ENCODE data around the gene ZNF548.
"Not testable (repeated sequence)": the region's sequence is repeated elsewhere in the genome, so short reads cannot be mapped to it uniquely, and the experiment has no call there.

The ZNF548 gene

DNA sequence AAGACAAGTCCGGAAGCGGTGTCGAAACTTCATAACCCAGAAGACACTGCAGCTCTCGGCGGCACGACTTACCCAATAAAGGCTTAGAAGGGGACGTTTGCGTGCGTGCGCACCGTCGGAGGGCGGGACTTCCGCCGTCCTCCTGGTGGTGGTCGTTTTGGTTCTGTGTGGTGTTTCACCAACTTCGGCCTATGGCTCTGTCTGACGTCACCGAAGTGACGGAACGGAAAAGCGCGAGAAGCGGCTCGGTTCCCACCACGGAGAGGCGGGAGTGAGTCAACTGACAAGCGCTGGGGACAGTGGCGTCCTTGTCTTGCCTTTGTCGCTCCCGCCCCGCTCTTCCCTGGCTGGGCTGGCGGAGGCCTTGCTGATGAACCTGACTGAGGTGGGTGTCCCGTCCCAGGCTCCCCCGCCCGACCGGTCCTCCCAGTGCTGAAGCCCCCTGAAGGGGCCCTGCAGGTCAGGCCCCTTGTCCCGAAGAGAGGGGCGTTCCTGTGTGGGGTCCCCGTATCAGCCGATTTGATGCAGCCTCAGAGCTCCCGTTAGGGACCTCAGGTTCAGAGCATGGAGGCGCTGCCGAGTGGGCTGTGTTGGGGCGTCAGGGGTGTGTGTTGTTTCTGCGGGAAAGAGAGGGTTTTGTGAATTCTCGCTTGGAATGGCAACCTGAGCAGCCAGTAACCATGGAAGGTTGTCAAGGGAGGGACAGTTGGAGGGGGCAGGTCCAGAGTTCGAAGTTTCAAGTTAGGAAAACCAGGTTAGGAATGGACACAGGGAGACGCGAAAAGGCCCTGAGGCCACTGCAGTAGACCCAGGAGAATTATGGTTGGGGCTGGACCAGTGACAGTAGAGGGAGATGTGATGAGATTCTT, at the start of gene ZNF548:
TSS of gene ZNF548 (plus strand) at position 125 of the 869 bp plus-strand sequence. CDS start at position 371, 246 bp downstream.
- DNase-seq, result peak; percentile 98

DNA sequence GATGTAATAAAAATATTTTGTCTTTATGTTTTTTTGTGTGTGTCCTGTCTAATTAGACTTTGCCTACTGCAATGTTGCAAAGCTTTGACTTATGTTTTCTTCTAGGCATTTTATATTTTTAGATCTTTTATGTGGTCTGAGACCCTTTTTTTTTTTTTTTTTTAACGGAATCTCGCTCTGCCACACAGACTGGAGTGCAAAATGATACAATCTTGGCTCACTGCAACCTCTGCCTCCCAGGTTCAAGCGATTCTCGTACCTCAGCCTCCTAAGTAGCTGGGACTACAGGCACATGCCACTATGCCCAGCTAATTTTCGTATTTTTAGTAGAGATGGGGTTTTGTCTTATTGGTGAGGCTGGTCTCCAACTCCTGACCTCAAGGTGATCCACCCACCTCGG, 47.1 kb upstream of the ZNF548 start:
- DNase-seq, result no peak

DNA sequence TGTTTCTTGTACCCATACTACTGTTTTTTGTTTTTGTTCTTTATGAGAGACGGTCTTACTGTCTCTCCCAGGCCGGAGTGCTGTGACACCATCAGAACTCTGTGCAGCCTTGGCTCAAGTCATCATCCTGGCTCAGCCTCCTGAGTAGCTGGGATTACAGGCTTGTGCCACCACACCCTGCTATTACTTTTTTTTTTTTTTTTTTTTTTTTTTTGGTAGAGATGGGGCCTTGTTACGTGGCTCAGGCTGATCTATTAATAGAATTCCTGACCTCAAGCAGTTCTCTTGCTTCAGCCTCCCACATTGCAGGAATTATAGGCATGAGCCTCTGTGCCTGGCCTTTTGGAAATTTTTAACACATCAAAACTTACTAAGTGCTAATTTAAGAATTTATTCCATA, 41.5 kb upstream of the ZNF548 start:
- no peak for DNase-seq

DNA sequence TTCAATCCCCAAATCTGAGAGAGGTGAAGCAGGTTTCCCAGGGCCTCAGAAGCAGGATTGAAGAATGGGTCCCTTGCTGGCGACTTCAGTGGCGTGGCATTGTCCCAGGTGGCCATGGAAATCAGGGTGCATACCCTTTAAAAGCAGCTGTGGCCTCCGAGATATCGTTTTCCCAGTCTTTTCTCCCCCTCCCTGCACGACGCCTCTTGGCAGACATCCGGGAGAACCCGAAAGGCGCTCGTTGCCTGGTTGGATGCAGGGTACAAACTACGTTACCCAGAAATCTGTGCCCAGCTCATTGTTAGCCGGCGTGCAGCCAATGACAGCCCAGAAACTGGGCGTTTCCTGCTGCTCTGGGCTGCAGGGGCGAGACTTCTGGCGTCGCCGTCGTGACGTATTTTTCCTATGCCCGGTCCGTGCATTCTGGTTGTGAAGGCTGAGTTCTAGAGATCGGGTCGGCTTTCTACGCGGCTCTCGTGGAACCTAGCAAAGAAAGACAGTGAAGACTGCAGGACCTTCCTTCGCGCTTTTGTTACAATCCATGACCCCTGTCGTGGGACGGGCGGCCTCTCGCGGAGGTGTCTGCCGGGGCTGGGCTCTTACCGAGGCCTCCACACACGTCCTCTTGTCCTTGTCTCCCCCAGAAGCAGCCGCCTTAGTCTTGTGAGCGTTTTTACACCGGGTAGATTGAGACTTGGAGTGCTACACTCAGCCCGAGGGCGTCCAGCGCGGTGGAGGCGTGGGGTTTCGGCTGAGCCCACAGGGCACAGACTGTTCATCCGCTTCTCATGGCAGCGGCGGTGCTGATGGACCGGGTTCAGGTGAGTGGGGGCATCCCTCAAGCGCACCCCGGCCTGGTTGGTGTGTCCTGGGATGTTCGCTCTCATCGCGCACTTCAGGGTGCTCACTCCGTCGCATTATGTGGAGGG, 38.5 kb upstream of the ZNF548 start, which contains the start of gene ZNF304:
TSS of gene ZNF304 (plus strand) at position 395 of the 929 bp plus-strand sequence. CDS start at position 789, 394 bp downstream.
- DNase-seq, result peak; percentile 85

DNA sequence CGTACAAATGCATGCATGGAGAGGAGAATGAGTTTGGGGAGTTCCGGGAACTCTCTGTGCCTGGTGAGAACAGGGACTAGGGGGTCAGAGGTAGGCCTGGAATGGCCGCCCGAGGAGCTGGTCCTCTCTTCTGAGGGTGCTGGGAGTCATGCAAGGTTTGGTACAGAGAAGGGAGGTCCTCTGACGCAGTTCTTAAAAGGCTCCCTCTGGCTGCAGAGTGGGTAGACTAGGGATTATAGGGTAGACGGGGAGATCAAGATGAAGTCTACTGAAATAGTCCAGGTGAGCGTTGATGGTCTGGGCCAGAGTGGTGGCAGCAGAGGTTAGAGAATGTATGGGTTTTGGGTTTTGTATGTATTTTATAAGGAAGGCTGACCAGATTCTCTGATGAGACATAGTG, 37.8 kb upstream of the ZNF548 start:
- DNase-seq, result no peak

DNA sequence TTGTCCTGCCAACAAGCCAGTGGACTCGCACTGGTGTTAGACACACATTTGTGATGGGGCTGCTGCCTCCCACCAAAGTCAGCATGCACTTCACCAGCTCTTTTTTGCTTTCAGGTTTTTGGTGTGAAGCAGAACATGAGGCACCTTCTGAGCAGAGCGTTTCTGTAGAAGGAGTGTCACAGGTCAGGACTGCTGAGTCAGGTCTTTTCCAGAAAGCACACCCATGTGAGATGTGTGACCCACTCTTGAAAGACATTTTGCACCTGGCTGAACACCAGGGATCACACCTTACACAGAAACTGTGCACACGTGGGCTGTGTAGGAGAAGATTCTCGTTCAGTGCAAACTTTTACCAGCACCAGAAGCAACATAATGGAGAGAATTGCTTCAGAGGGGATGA, 33.7 kb upstream of the ZNF548 start:
- no peak for DNase-seq

DNA sequence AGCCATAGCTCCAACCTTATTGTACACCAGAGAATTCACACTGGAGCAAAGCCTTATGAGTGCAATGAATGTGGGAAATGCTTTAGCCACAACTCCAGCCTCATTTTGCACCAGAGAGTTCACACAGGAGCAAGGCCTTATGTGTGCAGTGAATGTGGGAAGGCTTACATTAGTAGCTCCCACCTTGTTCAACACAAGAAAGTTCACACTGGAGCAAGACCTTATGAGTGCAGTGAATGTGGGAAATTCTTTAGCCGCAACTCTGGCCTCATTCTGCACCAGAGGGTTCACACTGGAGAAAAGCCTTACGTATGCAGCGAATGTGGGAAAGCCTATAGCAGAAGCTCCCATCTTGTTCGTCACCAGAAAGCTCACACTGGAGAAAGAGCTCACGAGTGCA, 32.2 kb upstream of the ZNF548 start:
- no peak for DNase-seq

DNA sequence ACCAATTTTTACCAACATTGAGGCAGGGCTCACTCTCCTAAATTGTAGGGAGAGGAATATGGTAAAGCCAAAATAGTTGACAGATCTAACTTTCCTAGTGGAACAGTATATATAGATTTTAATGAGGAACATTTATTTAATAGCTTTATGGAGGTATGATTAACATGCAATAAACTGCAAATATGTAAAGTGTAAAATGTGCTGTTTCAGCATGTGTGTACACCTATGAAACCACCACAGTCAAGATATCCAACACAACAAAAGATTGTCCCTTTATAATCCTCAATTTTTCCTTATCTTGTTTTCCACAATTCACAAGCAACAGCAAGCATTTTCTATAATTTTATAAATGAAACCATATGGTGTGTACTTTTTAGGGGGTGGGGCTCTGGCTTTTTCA, 30.4 kb upstream of the ZNF548 start:
- no peak for DNase-seq

DNA sequence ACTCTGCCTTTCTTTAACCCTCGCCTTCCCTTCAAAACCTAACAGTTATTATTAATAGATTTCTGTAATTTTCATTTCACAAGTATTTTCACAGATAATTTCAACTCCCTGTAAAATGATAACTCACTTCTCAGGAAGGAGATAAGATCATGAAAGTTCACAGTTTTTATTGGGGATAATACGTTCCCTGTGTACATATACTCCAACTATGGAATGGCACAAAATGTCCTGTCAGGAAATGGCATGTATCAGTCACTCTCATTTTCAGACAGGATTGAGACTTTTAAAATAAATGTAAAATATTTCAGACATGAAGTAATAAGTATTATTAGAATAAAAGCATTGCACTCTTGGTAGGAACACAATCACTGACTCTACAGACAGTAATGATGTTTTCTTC, 27.2 kb upstream of the ZNF548 start:
- no peak for DNase-seq

DNA sequence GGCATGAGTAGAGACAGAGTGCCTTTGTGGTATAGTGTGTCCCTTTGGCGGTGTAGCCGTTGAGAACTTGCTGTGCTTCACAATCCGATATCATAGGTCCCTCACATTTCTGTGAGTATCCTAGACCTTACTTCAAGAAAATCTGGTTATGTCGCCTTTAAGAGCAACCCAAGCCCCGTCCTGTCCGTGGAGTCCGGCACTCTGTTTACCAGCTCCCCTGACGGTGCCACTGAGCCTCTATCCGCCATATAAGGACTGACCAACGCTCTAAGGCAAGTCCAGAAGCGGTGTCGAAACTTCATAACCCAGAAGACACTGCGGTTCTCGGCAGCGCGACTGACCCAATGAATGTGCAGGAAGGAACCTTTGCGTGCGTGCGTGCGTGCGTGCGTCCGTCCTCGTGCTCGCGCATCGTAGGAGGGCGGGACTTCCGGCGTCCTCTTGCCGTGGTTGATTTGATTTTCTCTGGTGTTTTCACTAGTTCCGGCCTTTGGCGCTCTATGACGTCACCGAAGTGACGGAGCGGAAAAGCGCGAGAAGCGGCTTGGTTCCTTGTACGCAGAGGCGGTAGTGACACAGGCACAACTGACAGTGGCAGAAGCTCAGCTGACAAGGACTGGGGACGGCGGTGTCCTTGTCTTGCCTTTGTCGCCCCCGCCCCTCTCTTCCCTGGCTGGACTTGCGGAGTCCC, 26.5 kb upstream of the ZNF548 start, which contains the start of the genes TRAPPC2B and ZNF547:
TSS of gene TRAPPC2B (plus strand) at position 555 of the 691 bp plus-strand sequence. CDS start 1,283 bp downstream, outside the sequence.
TSS of gene ZNF547 (plus strand) at position 555 of the 691 bp plus-strand sequence. CDS start 5,005 bp downstream, outside the sequence.
- peak; percentile 99 for DNase-seq

DNA sequence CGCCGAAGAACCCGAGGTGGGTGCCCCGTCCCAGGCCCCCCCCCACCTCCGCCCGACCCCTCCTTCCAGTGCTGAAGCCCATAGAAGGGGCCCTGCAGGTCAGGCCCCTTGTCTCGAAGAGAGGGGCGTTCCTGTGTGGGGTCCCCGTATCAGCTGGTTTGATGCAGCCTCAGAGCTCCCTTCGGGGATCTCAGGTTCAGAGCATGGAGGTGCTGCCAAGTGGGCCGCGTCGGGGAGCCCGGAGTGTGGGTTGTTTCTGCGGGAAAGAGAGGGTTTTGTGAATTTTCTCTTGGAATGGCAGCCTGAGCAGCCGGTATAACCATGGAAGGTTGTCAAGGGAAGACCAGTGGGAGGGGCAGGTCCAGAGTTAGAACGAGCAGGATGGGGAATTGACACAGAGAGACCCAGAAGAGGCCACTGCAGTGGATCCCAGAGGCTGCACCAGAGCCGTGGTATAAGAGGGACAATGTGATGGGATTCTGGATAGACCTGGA, 25.9 kb upstream of the ZNF548 start:
- no peak for DNase-seq

DNA sequence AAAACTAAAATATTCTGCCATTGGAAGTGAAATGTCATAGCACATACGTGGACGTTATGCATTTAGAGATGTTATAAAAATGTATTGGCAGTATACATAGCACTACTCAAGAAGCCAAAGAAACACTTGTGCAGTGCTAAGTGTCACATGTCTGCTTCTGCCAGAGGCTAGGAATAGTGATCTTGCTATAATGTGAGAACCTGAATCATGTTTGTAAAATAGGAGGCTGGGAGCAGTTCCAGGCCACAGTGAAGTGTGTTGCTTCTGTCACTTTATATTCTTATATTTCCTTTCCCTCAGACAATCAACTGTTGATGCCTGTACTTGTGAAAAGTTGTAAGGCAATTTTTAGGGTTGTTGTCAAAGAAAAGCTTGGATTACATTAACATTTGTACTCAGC, 22.9 kb upstream of the ZNF548 start:
- no peak for DNase-seq

DNA sequence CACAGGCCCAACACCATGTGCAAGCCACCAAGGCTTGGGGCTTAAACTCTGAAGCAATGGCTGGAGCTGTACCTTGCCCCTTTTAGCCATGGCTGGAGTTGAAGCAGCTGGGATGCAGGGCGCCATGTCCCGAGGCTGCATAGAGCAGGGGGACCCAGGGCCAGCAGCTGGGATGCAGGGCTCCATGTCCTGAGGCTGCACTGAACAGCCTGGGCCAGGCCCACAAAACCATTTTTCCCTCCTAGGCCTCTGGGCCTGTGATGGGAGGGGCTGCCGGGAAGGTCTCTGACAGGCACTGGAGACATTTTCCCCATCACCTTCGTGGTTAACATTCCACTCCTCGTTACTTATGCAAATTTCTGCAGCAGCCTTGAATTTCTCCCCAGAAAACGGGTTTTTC, 15.5 kb upstream of the ZNF548 start:
- no peak for DNase-seq

DNA sequence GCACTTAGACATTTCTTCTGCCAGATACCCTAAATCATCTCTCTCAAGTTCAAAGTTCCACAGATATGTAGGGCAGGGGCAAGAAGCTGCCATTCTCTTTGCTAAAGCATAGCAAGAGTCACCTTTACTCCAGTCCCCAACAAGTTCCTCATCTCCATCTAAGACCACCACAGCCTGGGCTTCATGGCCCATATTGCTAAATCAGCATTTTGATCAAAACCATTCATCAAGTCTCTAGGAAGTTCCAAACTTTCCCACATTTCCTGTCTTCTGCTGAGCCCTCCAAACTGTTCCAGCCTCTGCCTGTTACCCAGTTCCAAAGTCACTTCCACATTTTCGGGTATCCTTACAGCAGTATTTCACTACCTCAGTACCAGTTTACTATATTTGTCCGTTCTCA, 15.0 kb upstream of the ZNF548 start:
- not testable (repeated sequence) for DNase-seq

DNA sequence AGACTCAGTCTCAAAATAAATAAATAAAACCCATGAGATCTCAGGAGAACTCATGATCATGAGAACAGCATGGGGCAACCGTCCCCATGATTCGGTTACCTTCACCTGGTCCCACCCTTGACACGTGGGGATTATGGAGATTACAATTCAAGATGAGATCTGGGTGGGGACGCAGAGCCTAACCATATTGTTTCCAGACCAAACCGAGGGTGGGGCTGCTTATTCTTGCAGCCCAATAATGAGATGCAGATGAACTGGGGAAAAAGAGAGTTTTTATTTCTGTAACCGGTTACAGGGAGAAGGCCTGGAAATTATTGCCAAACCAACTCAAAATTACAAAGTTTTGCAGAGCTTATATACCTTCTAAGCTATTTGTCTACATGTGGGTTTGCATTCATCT, 13.5 kb upstream of the ZNF548 start:
- DNase-seq, result no peak

DNA sequence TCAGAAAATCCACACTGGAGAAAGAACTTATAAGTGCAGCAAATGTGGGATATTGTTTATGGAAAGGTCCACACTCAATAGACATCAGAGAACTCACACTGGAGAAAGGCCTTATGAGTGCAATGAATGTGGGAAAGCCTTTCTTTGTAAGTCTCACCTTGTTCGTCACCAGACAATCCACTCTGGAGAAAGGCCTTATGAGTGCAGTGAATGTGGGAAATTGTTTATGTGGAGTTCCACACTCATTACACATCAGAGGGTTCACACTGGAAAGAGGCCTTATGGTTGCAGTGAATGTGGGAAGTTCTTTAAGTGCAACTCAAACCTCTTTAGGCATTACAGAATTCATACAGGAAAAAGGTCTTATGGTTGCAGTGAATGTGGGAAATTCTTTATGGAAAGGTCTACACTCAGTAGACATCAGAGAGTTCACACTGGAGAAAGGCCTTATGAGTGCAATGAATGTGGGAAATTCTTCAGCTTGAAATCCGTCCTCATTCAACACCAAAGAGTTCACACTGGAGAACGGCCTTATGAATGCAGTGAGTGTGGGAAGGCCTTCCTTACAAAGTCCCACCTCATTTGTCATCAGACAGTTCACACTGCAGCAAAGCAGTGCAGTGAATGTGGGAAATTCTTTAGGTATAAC, 12.0 kb upstream of the ZNF548 start:
- DNase-seq, result no peak

DNA sequence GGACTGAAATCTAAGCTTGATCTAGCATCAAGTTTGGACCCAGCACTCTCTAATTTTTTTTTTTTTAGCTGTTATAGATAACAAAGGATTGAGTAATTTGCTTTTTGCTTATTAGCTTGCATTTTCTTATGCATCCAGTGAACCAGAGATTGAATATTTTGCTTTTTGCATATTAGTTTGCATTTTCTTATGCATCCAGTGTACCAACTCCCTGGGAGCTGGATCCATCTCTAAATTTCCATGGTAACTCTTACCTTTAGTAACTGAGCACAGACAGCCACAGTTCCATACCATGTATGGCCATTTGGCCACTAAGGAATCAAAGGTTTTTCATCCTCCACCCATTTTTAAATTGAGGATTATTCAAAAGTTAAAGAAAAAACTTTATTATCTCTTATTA, 8.7 kb upstream of the ZNF548 start:
- no peak for DNase-seq

DNA sequence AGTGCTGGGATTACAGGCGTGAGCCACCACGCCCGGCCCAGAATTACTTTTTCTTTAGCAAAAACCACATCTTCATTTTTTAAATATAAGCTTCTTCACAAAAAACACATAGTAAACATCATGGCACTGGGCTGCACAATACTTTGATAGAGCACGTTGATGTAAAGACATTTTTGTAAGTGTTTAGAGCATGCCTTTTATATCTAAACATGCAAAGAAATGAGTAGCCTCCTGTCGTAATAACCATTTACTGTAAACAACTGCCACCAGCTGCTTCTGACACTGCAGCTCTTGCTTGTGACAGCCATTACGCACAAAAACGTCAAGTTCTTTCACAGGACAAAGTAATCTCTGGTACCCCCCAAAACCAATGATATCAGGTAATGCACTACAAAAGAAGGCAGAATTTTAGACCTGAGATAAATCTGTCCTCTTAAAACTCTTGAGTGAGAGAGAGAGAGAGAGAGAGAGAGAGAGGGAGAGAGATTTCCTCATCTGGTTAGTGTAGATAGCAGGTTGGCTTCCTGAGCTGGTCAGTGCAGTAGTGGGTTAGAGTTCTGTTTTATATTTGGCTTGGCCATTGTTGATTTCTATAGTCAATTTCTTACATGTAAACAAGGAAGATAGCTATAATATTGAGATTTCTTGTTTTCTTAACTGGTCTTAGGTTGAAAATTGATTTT, 6.7 kb upstream of the ZNF548 start:
- DNase-seq, result no peak

DNA sequence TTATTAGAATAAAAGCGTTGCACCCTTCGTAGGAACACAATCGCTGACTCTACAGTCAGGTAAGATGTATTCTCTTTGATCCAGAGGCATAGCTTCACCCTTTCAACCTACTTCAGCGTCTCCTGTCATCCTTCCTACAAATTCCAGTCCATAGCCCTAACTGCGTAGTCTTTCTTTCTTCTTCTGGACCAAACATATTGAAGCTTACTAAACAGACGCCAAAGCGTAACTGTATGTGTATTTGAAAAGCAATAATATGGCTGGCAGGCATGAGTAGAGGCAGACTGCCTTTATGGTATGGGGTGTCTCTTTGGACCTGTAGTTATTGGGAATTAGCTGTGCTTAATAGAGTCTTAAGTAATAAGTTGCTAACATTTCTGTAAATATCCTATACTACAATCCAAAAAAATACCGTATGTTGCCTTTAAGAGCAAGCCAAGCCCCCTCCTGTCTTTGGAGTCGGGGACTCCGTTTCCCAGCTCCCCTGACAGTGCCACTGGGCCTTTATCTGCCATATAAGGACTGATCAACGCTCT, 392 bp upstream of the ZNF548 start:
- no peak for DNase-seq

DNA sequence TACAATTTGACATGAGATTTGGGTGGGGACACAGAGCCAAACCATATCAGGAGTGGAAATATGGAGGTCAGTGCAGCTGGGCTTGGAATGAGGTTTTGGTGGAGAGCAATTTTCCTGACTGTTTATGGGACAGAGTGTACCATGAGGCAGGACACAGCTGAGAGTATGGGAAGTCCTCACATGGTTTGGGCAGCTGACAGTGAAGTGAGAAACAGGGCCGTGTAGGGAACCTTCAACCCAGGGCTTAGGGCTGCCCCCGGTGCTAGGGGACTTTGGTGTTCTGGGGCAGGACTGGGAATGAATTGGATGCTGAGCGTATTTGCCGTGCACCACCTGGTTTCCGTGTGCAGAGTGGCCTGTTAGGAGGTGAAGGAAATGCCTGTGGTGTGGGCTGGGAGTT, 6.1 kb downstream of the ZNF548 start:
- no peak for DNase-seq

DNA sequence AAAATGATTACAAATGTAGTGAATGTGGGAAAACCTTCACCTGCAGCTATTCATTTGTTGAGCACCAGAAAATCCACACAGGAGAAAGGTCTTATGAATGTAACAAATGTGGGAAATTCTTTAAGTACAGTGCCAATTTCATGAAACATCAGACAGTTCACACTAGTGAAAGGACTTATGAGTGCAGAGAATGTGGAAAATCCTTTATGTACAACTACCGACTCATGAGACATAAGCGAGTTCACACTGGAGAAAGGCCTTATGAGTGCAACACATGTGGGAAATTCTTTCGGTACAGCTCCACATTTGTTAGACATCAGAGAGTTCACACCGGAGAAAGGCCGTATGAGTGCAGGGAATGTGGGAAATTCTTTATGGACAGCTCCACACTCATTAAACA, 9.2 kb downstream of the ZNF548 start:
- DNase-seq, result no peak

Data from CD4-positive, alpha-beta T cell treated with Interferon gamma for 1 hour (primary cell).